GM18498 (cell line): ENCODE results near the gene NUCB1.

Source experiments
- ATAC-seq: cut with Tn5 transposase; IDR thresholded peaks from one replicate; pipeline ENCODE4 v1.9.1; 2021; ENCODE audit warnings: mild to moderate bottlenecking, moderate library complexity; ENCODE audit not compliant: unreplicated experiment

NUCB1 gene

DNA sequence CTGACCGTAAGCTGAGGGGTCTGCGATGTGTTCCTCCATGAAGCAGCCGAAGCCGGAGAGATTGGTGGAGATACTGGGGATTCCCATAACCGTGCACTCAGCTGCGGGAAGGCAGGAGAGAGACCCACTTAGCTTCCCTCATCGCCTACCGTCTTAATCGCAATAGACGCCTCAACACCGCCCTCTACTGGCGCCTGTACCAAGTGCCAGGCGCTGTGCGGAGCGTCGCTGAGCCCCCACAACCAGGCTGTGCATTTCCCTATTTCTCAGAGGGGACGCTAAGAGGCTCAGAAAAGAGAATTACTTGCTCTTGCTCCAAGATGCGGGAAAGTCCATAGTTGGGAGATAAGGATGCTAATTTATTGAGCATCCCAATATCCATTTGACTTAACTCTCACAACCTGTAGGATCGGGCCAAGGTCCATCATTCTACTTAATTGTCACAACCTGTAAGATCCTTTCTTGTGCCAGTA is 70.8 kb downstream of the NUCB1 start:
- ATAC-seq, result no peak
